Stimulated activated CD8-positive, alpha-beta memory T cell treated with anti-CD3 and anti-CD28 coated beads, Interleukin-4, amount 100 ng/mL, for 4 hours (primary cell): Measurements from ENCODE around the gene GP5.

Experiments used
- DNase-seq, 2 donors: peaks; one replicate each; pipeline ENCODE4 v3.0.0-alpha.2; 2020; ENCODE audit warnings: low read depth in 2 of 2, low spot score in 1 of 2

GP5 gene, protein sequence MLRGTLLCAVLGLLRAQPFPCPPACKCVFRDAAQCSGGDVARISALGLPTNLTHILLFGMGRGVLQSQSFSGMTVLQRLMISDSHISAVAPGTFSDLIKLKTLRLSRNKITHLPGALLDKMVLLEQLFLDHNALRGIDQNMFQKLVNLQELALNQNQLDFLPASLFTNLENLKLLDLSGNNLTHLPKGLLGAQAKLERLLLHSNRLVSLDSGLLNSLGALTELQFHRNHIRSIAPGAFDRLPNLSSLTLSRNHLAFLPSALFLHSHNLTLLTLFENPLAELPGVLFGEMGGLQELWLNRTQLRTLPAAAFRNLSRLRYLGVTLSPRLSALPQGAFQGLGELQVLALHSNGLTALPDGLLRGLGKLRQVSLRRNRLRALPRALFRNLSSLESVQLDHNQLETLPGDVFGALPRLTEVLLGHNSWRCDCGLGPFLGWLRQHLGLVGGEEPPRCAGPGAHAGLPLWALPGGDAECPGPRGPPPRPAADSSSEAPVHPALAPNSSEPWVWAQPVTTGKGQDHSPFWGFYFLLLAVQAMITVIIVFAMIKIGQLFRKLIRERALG

DNA sequence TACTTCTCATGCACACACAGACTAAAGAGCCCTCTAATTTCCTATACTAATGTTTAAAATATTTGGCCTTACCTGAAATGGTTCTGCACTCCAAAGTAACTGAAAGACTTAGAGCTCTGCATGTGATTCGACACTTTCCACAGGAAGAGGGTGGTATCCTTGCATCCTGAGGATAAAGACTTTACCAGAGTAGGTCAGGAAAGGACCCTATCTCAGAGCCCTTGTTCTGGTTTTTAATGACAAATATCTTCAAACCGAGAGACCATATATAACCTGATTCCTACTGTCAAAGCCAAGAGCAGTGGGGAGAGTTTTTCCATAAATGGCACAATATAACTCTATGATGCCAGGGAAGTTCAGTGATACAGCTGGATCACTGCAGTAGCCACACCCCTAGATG lies at the start of gene GP5:
Gene GP5 (minus strand): TSS at position 101 of the 400 bp plus-strand sequence. CDS start 984 bp downstream, outside the sequence.
- DNase-seq = no peak

DNA sequence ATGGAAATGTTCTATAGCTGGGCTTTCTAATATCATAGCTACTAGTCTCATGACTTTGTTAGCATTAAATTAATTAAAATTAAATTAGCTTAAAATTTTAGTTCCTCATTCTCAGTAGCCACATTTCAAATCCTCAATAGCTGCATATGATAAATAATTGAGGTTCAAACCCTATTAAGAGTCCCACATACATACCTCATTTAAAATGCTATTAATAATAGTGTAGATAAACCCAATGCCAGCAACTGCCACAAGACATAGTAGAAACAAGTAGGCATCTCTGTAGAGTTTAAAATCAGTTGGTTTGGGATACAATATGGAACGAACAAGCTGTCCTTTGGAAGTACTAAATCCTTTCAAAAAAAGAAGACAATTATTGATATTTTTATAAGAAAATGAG lies 48.6 kb upstream of the GP5 start:
- DNase-seq = no peak

DNA sequence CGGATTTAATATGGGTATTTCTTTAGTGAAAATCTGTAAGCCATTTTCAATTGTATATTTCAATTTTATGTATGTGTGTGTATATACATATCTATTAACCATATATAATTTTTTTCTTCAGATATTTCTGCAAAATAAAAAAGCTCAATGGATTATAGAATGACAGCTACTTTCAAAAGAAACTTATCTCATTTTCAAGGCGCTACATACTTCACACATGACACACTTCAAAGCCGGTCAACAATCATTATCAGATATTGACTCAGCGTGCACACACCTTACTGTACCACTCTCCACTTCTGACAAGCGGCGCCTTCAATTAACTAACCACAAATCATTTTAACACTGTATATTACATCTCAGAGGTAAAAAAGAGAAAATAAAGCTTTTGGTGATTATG lies 48.1 kb upstream of the GP5 start:
- DNase-seq = no peak

DNA sequence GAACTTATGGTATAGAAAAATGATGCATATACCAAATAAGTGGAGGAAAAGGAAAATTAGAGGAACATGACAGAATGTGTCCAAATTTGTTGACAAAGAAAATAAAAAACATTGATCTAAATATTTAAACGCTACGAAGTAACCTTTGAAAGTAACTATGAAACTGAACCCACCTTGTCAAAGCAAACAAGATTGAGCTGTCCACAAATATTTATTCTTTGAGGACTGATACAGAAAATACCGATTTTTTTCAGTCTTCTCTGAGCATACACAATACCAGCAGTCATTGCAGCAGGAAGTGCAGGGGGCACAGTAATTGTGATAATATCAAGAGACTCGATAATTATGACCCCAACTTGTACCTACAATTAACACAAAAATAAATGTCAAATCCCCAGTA lies 47.7 kb upstream of the GP5 start:
- no peak for DNase-seq

DNA sequence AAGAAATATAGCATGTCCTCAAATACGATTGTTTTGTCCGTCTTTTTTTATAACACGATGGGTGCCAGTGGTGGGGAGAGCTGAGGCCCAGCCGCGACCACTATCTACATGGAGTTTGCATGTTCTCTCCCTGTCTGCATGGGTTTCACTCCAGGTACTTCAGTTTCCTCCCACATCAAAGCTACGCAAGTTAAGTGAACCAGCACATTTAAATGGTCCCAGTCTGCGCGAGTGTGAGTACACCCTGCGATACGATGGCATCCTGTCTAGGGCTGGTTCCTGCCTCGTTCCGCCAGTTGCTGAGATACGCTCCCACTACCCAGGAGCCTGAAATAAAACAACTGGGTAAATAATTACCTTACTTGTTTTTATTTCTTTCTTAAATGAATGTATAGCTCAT lies 47.1 kb upstream of the GP5 start:
- DNase-seq = no peak

DNA sequence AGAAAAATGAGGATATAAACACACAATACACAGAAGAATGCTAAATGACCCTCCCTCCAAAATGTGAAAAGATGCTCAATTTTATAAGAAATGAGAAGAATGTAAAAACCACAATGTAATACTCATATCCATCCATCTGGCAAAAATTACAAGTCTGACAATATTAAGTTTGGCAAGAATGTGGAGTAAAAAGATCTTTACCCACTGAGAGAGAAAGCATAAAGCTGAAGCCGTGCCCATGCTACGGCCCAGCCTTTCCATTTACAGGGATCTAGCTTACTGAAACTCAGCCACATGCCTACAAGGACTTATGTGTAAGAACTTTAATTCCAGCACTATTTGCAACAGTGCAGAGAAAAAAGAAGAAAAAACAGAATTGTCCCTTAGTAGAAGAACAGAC lies 44.8 kb upstream of the GP5 start:
- DNase-seq = no peak

DNA sequence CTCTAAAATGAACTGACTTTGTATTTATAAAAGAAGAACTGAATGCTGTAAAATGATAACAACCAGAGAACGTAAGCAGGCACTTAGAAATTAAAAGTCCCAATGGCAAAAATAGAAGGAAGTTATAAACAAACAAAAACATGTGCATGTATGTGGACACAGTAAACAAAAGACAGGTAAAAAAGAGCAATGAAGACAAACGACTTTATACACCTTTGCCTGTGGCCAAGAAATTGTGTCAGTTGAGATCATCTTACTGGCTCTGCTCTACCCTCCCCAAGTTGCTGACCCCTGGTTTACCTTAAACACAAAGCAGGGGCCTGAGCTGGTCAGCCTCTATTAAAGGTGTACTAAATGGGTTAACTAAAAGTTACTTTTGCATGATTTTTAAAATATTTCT lies 41.7 kb upstream of the GP5 start:
- no peak for DNase-seq

DNA sequence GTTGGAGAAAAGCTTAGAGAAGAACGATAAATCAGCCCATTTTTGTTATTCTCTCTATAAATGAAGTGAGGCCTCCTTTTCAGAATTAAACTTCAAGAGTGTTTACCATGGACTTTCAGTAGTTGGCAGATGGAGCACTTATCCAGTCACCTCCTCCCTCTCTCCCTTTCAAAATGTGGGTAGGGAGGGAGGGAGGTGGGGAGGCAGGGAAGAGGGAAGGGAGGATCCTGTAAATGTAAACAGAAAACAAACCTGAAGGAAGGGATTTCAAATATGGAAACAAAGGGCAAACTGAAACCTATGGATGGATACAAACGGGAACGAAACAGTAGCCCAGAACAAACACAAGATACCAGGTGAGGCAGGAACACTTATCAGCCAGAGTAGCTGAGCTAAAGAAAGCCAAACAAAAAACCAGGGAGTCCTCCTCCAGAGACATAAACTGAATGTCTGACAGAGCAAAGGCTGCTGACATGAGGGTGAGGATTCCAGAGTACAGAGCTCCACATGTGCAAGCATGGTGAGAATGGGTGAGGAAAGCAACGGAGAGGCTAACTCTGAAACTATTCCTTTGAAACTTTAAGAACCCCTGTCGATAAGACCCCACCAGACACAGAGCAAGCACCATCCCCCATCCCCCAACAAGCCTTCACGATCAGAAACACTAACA lies 41.0 kb upstream of the GP5 start:
- DNase-seq = no peak

DNA sequence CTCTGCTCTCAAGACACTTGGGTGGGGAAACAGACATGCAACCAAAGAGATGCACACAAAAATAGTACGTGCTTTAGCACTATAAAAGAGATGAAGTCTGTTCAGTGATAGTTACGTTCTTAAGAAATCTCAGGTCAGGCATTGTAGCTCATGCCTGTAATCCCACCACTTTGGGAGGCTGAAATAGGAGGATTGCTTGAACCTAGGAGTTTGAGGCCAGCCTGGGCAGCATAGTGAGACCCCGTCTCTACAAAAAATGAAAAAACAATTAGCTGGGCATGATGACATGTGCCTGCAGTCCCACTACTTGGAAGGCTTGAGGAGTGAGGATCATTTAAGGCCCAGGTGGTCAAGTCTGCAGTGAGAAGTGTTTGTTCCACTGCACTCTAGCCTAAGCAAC lies 35.4 kb upstream of the GP5 start:
- DNase-seq = no peak

DNA sequence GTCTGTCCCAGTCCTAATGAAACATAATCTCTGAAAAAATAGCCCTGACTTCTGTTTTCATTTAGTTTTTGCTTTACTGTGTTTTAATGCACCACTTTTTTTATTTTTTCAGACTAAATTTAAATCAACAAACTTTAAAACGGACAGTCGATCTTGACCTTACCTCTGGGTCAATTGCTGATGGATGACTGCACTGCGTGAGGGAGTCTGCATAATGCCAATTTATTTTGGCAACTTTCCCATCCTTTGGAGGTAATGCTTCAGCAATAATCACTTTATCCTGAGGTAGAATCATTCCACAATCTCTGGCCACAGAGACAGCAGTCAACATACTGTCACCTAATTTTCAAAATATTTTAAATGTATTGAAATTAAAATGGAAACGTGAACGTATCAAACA lies 32.5 kb upstream of the GP5 start:
- no peak for DNase-seq

DNA sequence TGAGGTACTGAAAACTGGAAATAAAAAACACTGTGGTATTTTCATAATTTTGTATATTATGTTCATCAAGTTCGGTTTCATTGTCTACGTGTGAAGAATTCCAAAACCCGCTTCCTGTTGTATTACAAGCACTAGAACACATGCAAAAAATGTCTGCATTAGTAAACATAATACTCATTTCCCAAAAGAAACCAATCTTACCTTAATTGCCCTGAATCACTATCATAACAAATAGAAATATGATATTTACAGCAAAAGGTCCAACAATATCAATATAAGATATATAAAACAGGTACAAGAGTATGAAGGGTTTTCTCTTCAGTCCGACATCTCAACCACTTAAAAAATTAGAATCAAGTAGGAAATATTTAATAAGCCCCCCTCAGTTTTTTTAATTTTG lies 26.3 kb upstream of the GP5 start:
- DNase-seq = no peak

DNA sequence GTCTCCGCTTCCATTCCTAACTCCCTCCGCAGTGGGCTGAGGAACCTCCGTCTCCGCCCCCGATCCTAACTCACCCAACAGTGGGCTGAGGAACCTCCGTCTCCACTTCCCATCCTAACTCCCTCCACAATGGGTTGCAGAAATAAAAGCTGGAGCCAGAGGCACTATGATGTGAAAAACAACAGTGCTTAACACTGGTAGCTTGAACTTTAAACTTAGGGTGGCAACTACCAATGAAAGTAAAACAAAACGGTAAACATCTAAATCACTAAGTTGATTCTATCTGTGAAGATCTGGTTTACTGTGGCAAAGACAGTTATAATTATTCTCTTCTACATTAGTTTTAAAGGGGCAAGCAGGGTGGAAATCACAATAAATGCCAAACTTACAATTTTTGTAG lies 25.9 kb upstream of the GP5 start:
- no peak for DNase-seq

DNA sequence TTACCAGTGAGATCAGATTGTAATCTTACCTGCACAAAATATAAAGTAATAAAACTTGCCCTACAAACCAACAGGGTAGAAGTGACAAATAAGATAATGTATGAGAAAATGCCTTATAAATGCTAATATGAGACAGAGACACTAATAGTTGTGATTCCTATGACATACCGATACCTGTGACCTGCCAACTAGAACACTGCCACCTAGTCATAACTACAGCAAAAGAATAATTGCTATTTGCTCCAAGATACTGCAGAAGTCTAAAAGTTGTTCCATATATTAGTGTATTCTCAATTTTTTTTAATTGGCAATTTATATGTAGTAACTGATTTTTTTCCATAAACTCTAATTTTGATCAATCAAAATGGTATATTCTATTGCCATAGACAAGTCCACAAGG lies 25.3 kb upstream of the GP5 start:
- DNase-seq = no peak

DNA sequence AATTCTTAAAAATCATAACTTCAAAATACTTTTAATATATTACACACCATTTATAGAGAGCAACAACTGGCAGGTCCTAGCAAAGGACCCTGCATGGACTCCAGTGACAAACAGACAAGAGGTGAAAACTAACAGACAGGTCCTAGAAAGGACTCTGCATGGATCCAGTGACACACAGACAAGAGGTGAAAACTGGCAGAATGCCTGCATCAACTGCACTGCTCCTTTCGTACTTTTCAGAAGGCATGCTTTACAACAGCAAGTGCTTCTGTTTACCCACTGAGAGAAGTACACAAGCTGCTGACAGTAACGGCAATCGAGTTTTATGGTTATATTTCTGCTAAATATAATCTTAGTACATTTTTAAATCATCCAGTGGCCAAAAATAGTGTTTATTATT lies 24.3 kb upstream of the GP5 start:
- no peak for DNase-seq

DNA sequence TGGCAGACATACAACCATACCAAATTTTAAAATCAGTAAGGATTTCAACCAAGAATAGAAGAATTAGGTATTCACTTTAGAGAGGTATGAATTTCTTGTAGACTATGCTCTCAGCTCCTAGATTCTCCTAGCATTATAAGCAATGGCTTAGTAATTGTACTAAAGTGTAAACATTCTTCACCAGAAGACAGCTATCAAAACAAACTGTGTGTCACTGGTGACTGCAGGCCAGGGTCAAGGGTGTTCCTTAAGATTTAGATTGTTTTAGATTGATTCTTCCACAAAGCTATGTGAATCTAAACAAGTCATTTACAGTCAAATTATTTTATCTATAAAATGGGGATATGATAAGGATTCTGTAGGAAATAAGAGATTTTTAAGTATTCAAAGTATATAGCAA lies 23.1 kb upstream of the GP5 start:
- no peak for DNase-seq

DNA sequence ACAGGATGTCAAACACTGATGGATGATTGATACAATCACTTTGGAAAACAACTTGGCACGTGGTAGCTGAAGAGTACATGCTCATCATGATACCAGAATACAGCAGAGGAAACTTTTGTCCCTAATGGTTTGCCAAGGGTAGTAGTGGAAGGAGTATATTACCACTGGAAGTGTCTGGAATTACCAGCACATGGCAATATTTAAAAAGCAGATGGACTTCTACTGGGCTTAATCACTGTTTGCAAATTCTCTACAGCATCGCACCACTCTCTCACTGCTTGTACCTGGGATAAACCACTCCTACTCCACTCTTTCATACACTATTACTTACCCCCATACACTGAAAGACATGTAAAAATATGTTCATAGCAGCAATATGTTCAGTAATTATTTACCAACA lies 19.6 kb upstream of the GP5 start:
- no peak for DNase-seq

DNA sequence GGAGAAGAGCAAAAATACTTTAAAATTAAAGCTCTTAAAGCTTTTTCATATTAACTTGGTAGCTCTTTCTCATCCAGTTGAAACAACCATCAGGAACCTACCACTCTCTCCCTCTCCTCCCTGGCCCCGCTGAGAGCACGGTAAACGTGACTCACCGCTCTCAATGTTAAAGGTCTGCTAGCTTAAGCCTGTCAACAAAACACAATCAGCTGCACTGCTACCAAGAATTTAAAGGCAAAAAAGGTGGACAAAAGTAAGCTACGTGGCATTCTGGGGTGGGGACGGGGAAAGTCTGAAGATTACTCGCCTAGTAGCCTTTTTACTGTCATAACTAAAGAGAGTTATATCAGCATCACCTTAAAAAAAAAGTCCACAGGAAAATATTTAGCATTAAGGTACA lies 8.4 kb upstream of the GP5 start:
- no peak for DNase-seq

DNA sequence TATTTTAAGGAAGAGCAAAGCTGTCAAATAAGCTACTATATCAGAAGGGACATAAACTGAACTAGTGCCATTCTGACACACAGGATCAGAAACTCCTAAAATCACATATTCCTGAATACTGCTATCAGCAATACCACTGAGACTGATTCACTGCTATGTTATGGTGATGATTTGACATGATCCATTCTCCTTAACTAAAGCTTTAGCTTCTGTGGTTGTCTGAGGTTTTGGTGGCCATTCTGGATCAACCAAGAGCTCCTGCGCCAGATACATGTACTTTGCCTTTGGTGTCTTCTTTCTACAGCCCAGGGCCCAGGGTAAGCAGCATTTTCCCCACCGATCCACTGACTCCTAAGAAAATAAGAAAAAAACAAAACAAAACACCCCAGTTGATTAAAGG lies 6.7 kb upstream of the GP5 start:
- DNase-seq = no peak

DNA sequence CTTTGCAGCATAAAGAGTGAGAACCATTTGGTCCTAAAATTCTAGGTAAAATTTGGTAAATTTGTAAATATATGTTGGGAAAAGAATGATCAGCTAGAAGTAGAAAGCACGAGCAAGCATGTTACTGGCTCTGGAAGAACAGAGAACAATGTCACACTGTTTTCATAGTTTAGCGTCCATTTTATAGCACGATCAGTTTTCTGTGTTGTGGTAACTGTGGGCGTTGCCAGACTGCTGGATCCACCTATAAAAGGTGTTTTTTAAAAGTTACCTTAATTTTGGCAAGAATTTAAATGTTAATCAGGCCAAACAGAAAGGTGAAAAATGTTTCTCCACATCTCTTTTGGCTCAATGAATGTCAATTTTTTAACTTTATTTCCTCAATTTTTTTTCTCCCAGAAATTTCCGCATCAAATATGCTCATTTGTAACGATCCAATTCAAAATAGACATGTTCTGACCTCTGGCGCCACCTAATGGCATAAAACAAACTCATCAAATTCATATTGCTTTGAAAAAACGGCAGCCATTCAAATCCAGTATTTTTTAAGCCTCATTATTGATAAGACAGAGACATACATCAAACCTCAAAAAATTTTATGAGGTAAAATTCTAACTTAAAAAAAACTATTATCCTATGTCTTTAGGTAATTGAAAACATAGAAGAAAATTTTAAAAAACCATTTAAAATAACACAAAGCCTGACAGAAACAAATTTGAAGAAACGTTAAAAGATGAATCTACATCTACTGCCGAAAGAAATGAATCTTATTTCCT lies 5.5 kb upstream of the GP5 start:
- DNase-seq = no peak

DNA sequence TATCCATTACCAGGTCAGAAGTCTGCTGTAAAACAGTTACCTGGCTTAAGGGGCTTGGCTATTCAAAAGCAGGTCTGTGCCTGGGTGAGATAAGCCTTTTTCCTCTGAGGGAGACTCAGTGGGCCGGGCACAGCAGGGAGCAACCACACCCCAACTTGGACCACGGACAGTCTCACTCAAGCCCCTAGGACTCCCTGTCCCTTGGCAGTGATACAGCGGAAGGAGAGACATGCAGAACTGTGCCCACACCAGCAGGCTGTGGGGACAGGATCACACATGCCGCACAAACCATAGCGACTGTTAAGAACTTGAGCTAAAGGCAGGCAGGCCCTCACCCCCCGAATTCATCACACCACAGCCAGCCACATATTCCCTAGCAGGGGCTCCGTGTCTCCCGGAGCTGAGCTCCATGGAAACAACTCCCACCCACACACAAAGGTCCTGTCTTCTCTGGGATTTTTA lies 2.8 kb upstream of the GP5 start:
- no peak for DNase-seq

DNA sequence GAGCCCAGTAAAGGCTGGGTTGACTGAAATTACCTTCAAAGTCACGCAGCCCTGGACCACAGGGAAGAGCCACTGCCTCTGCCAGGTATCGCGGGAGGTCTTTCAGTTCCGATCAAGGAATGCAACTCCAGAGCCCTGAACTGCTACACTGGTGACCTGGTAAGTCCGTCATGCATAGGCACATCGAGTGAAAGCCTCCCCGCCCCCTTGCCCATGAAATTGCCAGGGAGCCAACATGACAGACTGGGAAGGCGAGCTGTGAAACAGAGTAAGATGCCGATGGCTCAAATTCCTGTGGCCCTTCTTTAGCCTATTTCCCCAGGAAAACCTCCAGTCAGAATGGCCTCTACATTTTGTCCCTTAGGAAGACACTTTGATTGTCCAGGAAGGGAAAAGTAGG lies 2.3 kb upstream of the GP5 start:
- DNase-seq = no peak
